GM23338 (cell line): ENCODE results near the gene PLEKHA7. TPM values are rescaled to one million over a fixed set of nuclear protein-coding genes. Genes with fewer than 3 reads are reported as not detected.

ENCODE experiments used
- ATAC-seq: fragments of 200-7000 bp; cut with Tn5 transposase; 3 replicates; pipeline ENCODE4 v1.9.1; 2020
- DNase-seq: peaks from one replicate; pipeline ENCODE4 v3.0.0-alpha.2; 2015; ENCODE audit warnings: low spot score
- H2AFZ ChIP-seq: fragments of 200-600 bp; sonication (generic); 2 replicates; pipeline ENCODE4 v1.8.0; 2016; ENCODE audit warnings: antibody characterized with exemption, mild to moderate bottlenecking, moderate library complexity
- H3F3A ChIP-seq: fragments of 200-600 bp; sonication (generic); replicated peaks from 2 replicates; pipeline ENCODE4 v1.8.0; 2017; ENCODE audit warnings: antibody characterized with exemption, mixed run types, low read depth
- H3K27ac ChIP-seq: fragments of 200-600 bp; sonication (generic); 2 replicates; pipeline ENCODE4 v1.6.1; 2016; ENCODE audit warnings: low read depth
- H3K27me3 ChIP-seq: fragments of 200-600 bp; sonication (generic); 2 replicates; pipeline ENCODE4 v1.8.0; 2016; ENCODE audit warnings: mild to moderate bottlenecking, mixed run types, moderate library complexity; ENCODE audit not compliant: insufficient read depth
- H3K36me3 ChIP-seq: fragments of 200-600 bp; sonication (generic); 2 replicates; pipeline ENCODE4 v1.8.0; 2016; ENCODE audit warnings: mild to moderate bottlenecking; ENCODE audit not compliant: insufficient read depth
- H3K4me1 ChIP-seq: fragments of 200-600 bp; sonication (generic); 2 replicates; pipeline ENCODE4 v1.8.0; 2016; ENCODE audit warnings: mild to moderate bottlenecking, moderate library complexity; ENCODE audit not compliant: insufficient read depth
- H3K4me2 ChIP-seq: fragments of 200-600 bp; sonication (generic); 2 replicates; pipeline ENCODE4 v1.7.1; 2017; ENCODE audit warnings: mixed run types
- H3K4me3 ChIP-seq: fragments of 200-600 bp; sonication (generic); 2 replicates; pipeline ENCODE4 v1.6.1; 2016; ENCODE audit warnings: mixed run types
- H3K79me2 ChIP-seq: fragments of 200-600 bp; sonication (generic); replicated peaks from 2 replicates; pipeline ENCODE4 v1.8.0; 2017; ENCODE audit warnings: mild to moderate bottlenecking; ENCODE audit not compliant: insufficient read depth
- H3K9me2 ChIP-seq: fragments of 200-600 bp; sonication (generic); 2 replicates; pipeline ENCODE4 v1.8.0; 2017; ENCODE audit not compliant: insufficient read depth
- H4K20me1 ChIP-seq: fragments of 200-600 bp; sonication (generic); replicated peaks from 2 replicates; pipeline ENCODE4 v1.8.0; 2017; ENCODE audit warnings: mild to moderate bottlenecking; ENCODE audit not compliant: insufficient read depth
- H3K27ac Mint-ChIP-seq: 2 replicates; pipeline ENCODE4 v1.8.0; 2020; ENCODE audit warnings: inconsistent platforms, mild to moderate bottlenecking, moderate library complexity, mixed read lengths
- H3K27me3 Mint-ChIP-seq: 3 replicates; pipeline ENCODE4 v1.8.0; 2022; ENCODE audit warnings: low read depth, mild to moderate bottlenecking, moderate library complexity, mixed read lengths, inconsistent platforms; ENCODE audit not compliant: insufficient read depth, poor library complexity
- H3K36me3 Mint-ChIP-seq: 3 replicates; pipeline ENCODE4 v1.8.0; 2021; ENCODE audit warnings: low read depth, mild to moderate bottlenecking, inconsistent platforms, moderate library complexity, mixed read lengths
- H3K4me1 Mint-ChIP-seq: 3 replicates; pipeline ENCODE4 v1.8.0; 2020; ENCODE audit warnings: mild to moderate bottlenecking, inconsistent platforms, mixed read lengths
- H3K4me3 Mint-ChIP-seq: 3 replicates; pipeline ENCODE4 v1.8.0; 2021; ENCODE audit warnings: moderate library complexity, mild to moderate bottlenecking, inconsistent platforms, mixed read lengths
- H3K9me3 Mint-ChIP-seq: 3 replicates; pipeline ENCODE4 v1.8.0; 2020; ENCODE audit warnings: moderate library complexity, mild to moderate bottlenecking, inconsistent platforms, mixed read lengths
- CREB1 ChIP-seq: fragments of 250-450 bp; sonication (Bioruptor Pico); IDR thresholded peaks from 2 replicates; pipeline ENCODE4 v1.5.0; 2020; ENCODE audit warnings: low read depth, mild to moderate bottlenecking, moderate library complexity
- CTCF ChIP-seq, 2 experiments: fragments of 200-600 bp in 1 of 2; sonication (generic) in 1 of 2; conservative IDR thresholded peaks; 2 replicates each; pipeline versions ENCODE4 v1.5.1 to v1.6.1; 2016 to 2017; ENCODE audit warnings: antibody characterized with exemption in 2 of 2, low read depth in 2 of 2, mild to moderate bottlenecking in 2 of 2, moderate library complexity in 1 of 2
- ETS1 ChIP-seq: IDR thresholded peaks from 2 replicates; pipeline ENCODE4 v1.6.1; 2016; ENCODE audit warnings: antibody characterized with exemption
- EZH2 ChIP-seq: fragments of 200-600 bp; sonication (generic); IDR thresholded peaks from one replicate; pipeline ENCODE4 v1.8.0; 2017; ENCODE audit warnings: antibody characterized with exemption, mild to moderate bottlenecking, low read depth; ENCODE audit not compliant: unreplicated experiment
- EZH2phosphoT487 ChIP-seq: fragments of 200-600 bp; sonication (generic); IDR thresholded peaks from one replicate; pipeline ENCODE4 v1.8.1; 2018; ENCODE audit warnings: antibody characterized with exemption; ENCODE audit not compliant: unreplicated experiment
- JUNB ChIP-seq: IDR thresholded peaks from one replicate; pipeline ENCODE4 v1.6.1; 2016; ENCODE audit warnings: antibody characterized with exemption; ENCODE audit not compliant: unreplicated experiment
- NANOG ChIP-seq: IDR thresholded peaks from 2 replicates; pipeline ENCODE4 v1.6.1; 2016; ENCODE audit warnings: antibody characterized with exemption, borderline replicate concordance
- REST ChIP-seq: IDR thresholded peaks from one replicate; pipeline ENCODE4 v1.6.1; 2018; ENCODE audit warnings: antibody characterized with exemption; ENCODE audit not compliant: unreplicated experiment
- STAT1 ChIP-seq: IDR thresholded peaks from one replicate; pipeline ENCODE4 v1.6.1; 2016; ENCODE audit warnings: antibody characterized with exemption; ENCODE audit not compliant: unreplicated experiment
- ZNF114 ChIP-seq: fragments of 250-450 bp; sonication (Bioruptor Pico); IDR thresholded peaks from 2 replicates; pipeline ENCODE4 v1.5.0; 2020; ENCODE audit warnings: mild to moderate bottlenecking, moderate library complexity
- ZNF331 ChIP-seq: fragments of 250-450 bp; sonication (Bioruptor Pico); IDR thresholded peaks from 2 replicates; pipeline ENCODE4 v1.5.0; 2020; ENCODE audit warnings: low read depth, mild to moderate bottlenecking, moderate library complexity
- ZNF462 ChIP-seq: fragments of 250-450 bp; sonication (Bioruptor Pico); IDR thresholded peaks from 2 replicates; pipeline ENCODE4 v1.5.0; 2020; ENCODE audit warnings: mild to moderate bottlenecking, moderate library complexity
- polyA plus RNA-seq: library from polyadenylated mRNA; unstranded; fragments of >200 nt; fragmentation: Nextera tagmentation; extraction: Ambion mirVana; gene quantifications from 2 replicates; pipeline ENCODE4 v1.2.1, GENCODE V29; 2016
- total RNA-seq: library from RNA; depleted of rRNA; stranded (reverse); fragments of >200 nt; shearing (Covaris generic); gene quantifications from 2 replicates; pipeline ENCODE4 v1.2.3, GENCODE V29; 2014

PLEKHA7 gene
- total and polyA plus RNA-seq, 2 experiments from 2014 or later = 9.7 to 15.8 TPM

- Histone ChIP-seq H3F3A (no peaks in the 10 kb centered on the region), H3K9me2 (no peaks in the 10 kb centered on the region; the same call in 1 of the 2 replicates), H3K36me3 (no peaks in the 10 kb centered on the region), H3K4me3 (no peak overlapping the region), H3K4me1 (no peaks in the 10 kb centered on the region), H3K4me2 (no peak overlapping the region), H3K27ac (no peak overlapping the region), H2AFZ (no peak overlapping the region), H3K27me3 (no peaks in the 10 kb centered on the region), H3K79me2 (no peaks in the 10 kb centered on the region), H4K20me1 (peaks cover 2% of the 10 kb centered on the region; the same call in 1 of the 2 replicates)
- Mint-ChIP-seq H3K9me3 (no peaks in the 10 kb centered on the region), H3K27ac (no peak overlapping the region), H3K27me3 (peaks cover 12% of the 10 kb centered on the region), H3K36me3 (no peaks in the 10 kb centered on the region), H3K4me3 (no peak overlapping the region), H3K4me1 (no peaks in the 10 kb centered on the region)
- TF ChIP-seq CTCF (conservative IDR thresholded peaks at IDR 0.05; ENCODE audit: low read depth in 2 of 2) (no peak), NANOG (no peak), EZH2phosphoT487 (no peak), JUNB (no peak), ZNF462 (CRISPR knock-in tag) (no peak), REST (no peak), EZH2 (no peak), ETS1 (no peak), ZNF114 (CRISPR knock-in tag) (no peak), STAT1 (no peak), CREB1 (CRISPR knock-in tag) (no peak), ZNF331 (CRISPR knock-in tag) (no peak)
- DNase-seq (no peak), ATAC-seq (no peak)
These were observed 214.3 kb downstream of the PLEKHA7 start for GRCh38 chr11:16799890-16800289.
